Limb (tissue), 2 donors: ENCODE data around the gene TIMM8B.
"Not testable (repeated sequence)": the region's sequence is repeated elsewhere in the genome, so short reads cannot be mapped to it uniquely, and the experiment has no call there.

Experiments
- DNase-seq, 2 donors: peaks; one replicate each; pipeline ENCODE4 v3.0.0-alpha.2; 2016; ENCODE audit errors: extremely low spot score in 2 of 2

The TIMM8B gene

DNA sequence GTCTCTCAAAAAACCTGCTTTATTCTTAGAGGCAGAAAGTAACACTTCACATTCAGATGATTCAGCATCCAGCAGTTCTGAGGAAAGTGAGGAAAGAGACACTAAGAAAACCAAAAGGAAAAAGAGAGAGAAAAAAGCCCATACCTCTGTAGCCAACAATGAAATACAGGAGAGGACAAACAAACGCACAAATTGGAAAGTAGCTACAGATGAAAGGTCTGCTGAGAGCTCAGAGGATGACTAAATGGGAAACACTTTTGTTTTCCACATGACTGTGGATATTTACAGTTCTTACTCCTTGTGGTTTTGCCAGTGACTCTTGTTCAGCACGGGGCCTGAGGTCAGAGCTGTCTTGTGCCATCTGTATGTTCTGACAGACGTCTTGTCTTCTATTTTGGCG, 3.8 kb downstream of the TIMM8B start:
- DNase-seq = no peak

DNA sequence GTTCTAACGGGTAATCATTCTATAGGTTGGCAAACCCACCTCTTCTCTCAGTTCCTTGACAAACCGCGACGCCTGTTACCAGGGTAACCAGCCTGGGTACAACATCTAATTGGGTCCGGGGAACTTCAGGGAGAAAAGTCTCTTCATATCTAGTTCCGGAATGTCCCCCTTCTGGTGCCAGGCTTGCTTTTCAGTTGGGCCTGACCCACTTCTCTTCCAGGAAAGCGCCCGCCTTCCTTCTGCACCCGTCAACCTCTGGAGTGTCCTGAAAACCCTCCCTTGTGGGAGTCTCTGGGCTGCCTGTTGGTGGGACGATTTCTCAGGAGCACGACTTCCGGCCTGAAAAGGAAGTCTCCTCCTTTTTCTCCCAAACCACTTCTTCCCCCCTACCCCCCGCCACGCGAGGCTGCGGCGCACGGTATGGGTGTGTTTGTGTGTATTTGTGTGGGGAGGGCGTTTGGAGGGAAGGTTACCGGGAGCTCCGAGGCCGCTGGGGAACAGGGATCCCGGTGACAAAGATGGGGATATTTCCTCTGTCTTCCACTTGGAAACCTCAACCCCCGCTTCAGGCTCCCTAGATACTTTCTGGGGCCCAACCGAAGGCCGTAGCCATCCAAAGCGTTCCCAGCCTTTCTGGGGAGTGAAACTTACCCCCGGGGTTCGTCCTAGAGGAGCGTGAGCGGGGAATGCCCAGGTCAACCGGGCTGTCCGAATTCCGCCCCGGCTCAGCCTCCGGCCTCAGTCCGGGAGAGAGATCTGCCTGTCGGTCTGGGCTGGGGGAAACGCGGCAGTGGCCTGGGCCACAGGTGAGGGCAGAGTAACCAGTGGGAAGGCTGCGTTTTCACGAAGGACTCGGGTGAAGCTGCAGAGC, 12.4 kb downstream of the TIMM8B start, which contains the start of the genes NKAPD1 and PIH1D2:
Gene NKAPD1 (plus strand): TSS at position 359 of the 871 bp plus-strand sequence. CDS start 1,276 bp downstream, outside the sequence.
Gene PIH1D2 (minus strand): TSS at position 77 of the 871 bp plus-strand sequence. CDS start 843 bp downstream, outside the sequence.
- DNase-seq = peak; percentile 87 to 90

DNA sequence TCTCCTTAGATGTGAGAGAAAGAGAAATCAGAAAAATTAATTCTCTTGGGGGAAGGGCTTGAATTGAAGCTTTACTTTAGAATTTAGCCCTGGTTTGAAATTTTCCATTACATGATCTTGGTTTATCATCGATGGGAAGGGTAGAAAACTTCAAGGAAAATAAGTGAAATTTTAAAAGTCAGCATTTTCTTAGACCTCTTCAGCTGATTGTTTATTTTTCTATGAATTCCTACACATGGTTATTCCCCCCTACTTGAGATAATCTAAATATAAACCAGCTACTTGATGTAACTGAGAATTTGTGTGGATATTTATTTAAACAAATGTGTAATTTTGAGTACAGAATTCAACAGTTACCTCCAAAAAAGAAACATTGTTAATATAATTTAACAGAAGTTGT, 23.6 kb downstream of the TIMM8B start:
- DNase-seq = no peak

DNA sequence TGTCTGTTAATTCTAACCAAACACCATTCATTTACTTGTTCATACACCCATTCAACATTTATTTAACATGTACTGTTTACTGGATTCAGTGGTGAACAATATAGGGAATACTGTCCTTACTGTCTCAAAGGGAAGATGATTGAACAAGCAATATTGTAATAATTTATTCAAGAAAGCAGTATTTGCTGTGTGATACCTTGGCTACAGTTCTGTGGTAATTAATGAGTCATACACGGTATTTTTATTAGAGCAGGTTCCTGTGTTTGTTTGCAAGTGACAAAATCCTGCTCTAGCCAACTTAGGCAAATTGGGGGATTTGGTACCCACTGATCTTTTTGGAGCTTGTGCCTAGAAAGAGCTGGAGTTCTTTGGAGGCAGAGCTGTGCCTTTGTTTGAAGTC, 28.5 kb downstream of the TIMM8B start:
- DNase-seq = no peak

DNA sequence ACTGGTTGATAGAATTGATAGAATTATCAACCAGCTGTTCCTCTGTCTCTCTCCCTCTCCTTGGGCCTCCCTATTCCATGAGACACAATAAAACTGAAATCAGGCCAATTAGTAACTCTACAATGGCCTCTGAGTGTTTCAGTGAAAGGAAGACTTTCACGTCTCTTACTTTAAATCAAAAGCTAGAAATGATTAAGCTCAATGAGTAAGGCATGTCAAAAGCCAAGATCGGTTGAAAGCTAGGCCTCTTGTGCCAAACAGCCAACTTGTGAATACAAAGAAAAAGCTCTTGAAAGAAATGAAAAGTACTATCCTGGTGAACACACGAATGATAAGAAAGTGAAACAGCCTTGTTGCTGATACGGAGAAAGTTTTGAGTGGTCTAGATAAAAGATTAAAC, 29.4 kb downstream of the TIMM8B start:
- DNase-seq = no peak

DNA sequence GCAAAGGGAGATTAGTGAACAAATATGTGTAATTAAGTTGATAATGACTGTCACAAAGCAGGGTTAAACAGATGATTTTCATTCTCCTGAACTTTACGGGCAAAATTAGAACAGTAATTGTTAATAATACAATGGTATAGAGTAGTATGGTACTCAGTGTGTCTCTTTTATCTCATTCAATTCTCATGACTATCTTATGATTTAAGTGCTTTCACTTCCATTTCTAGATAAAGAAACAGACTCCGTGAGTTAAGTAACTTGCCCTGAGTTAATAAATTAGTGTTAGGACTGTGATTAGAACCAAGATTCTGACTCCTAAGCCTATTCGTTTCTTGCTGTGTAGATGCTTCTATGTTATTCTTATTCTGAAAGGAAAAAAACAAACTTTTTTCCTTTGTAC, 34.8 kb downstream of the TIMM8B start:
- DNase-seq = no peak

DNA sequence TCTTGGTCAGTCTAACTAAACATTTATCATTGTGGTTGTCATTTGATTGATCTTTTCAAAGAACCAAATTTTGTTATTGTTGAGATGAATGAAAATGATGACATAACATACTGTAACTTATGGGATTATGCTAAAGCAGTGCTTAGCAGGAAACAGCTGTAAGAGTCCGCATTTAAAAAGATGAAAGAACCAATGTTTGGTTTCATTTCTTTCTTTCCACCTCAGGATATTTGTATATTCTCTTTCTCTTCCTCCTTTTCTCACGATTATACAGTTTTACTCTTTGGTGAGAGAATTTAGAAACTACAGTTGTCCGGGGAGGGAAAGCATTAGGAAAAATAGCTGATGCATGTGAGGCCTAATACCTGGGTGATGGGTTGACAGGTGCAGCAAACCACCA, 35.8 kb downstream of the TIMM8B start:
- no peak for DNase-seq

DNA sequence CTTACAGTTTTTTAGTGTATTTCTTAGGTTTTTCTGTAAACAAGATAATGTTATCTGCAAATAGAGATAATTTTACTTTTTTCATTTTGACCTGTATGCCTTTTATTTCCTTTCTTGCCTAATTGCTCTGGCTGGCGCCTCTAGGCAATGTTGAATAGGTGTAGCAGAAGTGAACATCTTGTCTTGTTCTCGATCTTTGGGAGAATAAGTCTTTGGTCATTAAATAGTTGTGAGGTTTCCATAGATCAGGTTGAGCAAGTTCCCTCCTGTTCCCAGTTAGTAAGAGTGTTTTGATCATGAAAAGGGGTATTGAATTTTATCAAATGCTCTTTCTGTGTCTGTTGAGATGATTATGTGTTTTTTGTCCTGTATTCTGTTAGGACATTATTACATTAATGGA, 36.8 kb downstream of the TIMM8B start:
- no peak for DNase-seq

DNA sequence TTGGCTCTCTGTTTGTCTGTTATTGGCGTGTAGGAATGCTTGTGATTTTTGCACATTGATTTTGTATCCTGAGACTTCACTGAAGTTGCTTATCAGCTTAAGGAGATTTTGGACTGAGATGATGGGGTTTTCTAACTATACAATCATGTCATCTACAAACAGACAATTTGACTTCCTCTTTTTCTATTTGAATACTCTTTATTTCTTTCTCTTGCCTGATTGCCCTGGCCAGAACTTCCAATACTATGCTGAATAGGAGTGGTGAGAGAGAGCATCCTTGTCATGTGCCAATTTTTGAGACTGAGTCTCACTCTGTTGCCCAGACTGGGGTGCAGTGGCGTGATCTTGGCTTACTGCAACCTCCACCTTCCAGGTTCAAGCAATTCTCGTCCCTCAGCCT, 38.3 kb downstream of the TIMM8B start:
- not testable (repeated sequence) for DNase-seq

DNA sequence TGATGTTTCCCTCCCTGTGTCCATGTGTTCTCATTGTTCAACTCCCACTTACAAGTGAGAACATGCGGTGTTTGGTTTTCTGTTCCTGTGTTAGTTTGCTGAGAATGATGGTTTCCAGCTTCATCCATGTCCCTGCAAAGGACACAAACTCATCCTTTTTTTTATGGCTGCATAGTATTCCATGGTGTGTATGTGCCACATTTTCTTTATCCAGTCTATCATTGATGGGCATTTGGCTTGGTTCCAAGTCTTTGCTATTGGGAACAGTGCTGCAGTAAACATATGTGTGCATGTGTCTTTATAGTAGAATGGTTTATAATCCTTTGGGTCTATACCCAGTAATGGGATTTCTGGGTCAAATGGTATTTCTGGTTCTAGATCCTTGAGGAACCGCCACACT, 39.9 kb downstream of the TIMM8B start:
- not testable (repeated sequence) for DNase-seq

DNA sequence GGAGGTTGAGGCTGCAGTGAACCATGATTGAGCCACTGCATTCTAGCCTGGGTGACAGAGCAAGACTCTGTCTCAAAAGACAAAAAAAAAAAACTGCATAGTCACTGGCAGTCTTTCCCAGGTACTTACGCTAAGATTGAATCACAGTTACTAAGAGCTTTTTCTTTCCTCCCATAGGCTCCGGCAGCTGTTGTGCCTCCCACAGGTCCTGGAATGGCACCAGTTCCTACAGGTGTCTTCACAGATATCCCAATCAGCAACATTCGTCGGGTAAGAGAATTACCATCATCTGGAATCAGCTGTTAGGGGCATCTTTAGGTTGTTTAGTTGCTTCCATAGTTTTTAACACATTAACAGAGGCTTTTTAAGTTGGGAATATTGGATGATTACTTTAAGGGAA, 41.6 kb downstream of the TIMM8B start:
- DNase-seq = no peak

DNA sequence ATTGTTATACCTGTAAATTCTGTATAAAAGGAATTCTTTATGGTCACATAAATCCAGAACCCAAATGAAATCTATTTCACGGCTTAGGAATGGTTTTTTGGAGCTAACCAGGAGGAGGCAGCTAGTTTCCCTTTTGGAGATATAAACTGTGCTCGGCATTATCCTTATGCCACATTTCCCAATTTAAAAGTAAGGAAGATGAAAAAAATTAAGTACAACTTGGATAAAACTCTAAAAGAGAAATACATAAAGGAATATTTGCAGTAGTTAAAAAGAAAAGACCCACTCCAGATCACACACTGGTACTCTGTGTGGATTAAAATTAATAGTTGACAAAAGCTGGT, 43.6 kb downstream of the TIMM8B start:
- no peak for DNase-seq

DNA sequence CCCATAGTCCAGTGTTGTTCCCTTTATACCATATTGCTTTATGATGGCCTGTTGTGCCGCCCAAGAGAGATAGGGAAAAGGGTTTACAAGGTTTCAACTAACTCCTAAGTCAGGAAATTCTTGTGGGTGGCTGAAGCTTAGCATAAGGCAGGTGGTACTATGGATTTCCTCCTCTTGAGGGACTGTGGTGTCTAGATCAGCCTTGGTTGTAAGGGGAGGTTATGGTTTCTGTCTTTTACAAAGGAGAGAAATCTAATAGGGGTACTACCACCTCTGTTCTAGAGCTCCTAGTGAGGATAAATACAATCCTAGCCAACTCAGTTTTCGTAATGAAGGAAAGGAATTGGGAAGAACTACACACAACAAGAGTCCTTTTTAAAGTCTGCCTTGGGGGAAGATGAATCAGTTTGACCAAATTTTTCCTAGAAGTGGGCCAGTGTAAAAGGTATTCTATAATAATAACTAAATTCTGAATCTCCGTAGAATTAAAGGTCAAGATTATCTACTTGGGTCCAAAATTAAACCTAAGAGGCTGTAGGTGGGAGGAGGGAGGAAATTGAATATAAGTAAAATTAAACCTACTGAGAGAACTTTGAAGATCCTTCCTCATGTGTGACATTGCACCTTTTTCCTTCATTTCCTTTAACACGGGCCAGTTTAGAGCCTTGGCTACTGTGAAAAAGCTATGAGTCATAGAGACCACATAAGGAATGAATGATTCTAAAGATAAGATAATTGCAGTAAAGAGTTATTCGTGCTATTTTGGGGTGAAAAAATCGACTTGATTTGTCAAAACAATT, 44.2 kb downstream of the TIMM8B start:
- no peak for DNase-seq

DNA sequence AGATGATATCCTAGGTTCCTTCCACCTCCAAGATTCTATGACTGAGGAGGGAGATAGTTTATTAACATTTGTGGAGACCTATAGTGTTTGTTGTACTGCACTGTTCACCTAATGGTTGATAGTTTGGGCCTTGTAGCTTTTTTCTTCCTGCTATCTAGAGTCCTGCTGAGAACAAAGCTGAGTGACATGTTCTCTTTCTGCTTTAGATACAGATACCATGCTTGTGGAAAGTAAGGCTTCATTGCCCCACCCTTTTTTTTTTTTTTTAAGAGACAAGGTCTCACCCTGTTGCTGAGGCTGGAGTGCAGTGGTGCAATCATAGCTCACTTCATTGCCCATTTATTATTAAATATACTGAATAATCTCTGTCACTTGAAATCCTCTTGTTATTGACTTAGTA, 49.0 kb downstream of the TIMM8B start:
- no peak for DNase-seq
